Esophagus squamous epithelium (tissue), 5 donors: ENCODE data around the gene ZDHHC14. TPM values are rescaled to one million over a fixed set of nuclear protein-coding genes. Genes with fewer than 3 reads are reported as not detected.

ENCODE experiments used
- DNase-seq: peaks from one replicate; lab custom pipeline; 2025; lab: John Stamatoyannopoulos, UW
- H3K27ac ChIP-seq, 4 donors: fragments of 200-600 bp; sonication (generic); one replicate each; pipeline ENCODE4 v1.5.1; 2016 to 2019; ENCODE audit warnings: mild to moderate bottlenecking in 1 of 4
- H3K27me3 ChIP-seq, 4 donors: fragments of 200-600 bp; sonication (generic); 1 replicate in 3 of 4; 2 replicates in 1 of 4; pipeline versions ENCODE4 v1.5.1 to v1.6.0; 2017 to 2021; ENCODE audit warnings: antibody characterized with exemption in 1 of 4
- H3K36me3 ChIP-seq, 3 donors: fragments of 200-600 bp; sonication (generic); one replicate each; pipeline ENCODE4 v1.5.1; 2016 to 2019
- H3K4me1 ChIP-seq, 3 donors: fragments of 200-600 bp; sonication (generic); one replicate each; pipeline ENCODE4 v1.5.1; 2017 to 2019
- H3K4me3 ChIP-seq, 4 donors: fragments of 200-600 bp; sonication (generic); 1 replicate in 3 of 4; 2 replicates in 1 of 4; pipeline ENCODE4 v1.5.1; 2016 to 2019; ENCODE audit warnings: mild to moderate bottlenecking in 2 of 4, moderate library complexity in 1 of 4
- H3K9me3 ChIP-seq, 3 donors: fragments of 200-600 bp; sonication (generic); one replicate each; pipeline ENCODE4 v1.5.1; 2016 to 2019
- POLR2A ChIP-seq, 4 donors: fragments of 450-650 bp; IDR thresholded peaks; one replicate each; pipeline ENCODE4 v1.6.1; 2017; ENCODE audit warnings: antibody characterized with exemption in 4 of 4, mild to moderate bottlenecking in 4 of 4, moderate library complexity in 3 of 4
- WGBS, 2 donors: methylation state at CpG; one replicate each; pipeline ENCODE4 v1.1.5; 2018; 5-methylcytosine and 5-hydroxymethylcytosine counted together
- intact Hi-C: fragments of 100-400 bp; cut with DNase I; formaldehyde crosslinking; loops from one replicate; pipeline ENCODE4 v1.15.0; 2022
- total RNA-seq, 4 donors: library from RNA; depleted of rRNA; stranded (reverse); fragments of >200 nt; gene quantifications; one replicate each; pipeline ENCODE4 v1.1.0, GENCODE V29; 2016
- TF ChIP-seq, protein P1 (sequence below), 6 experiments: fragments of 450-650 bp in 4 of 6; fragments of 200-600 bp in 2 of 6; sonication (generic) in 2 of 6; IDR thresholded peaks; one replicate each; pipeline ENCODE4 v1.5.1; 2016 to 2019; ENCODE audit warnings: antibody characterized with exemption in 6 of 6, mild to moderate bottlenecking in 4 of 6, moderate library complexity in 4 of 6
- donor health status: DM: yes; HTN: yes; CAD: no.

ZDHHC14 gene
- total RNA-seq, 4 donors from 2014 or later: 6.1 to 15.6 (median 6.9) TPM

GRCh38 chr6:157517601-157518359 is 136.8 kb downstream of the ZDHHC14 start:
- Histone ChIP-seq H3K4me3 (no peak overlapping the region), H3K27ac (no peak overlapping the region), H3K36me3 (no peaks in the 10 kb centered on the region), H3K27me3 (no peaks in the 10 kb centered on the region), H3K4me1 (peaks cover 0 to 4% (median 0%) of the 10 kb centered on the region in 3 donors), H3K9me3 (no peaks in the 10 kb centered on the region)
- intact Hi-C loops: no loop called here
- DNase-seq: no peak
- WGBS, 2 donors: 84 to 88% methylated on average over 9 to 15 of the region's 15 CpGs
- TF ChIP-seq, protein P1, sequence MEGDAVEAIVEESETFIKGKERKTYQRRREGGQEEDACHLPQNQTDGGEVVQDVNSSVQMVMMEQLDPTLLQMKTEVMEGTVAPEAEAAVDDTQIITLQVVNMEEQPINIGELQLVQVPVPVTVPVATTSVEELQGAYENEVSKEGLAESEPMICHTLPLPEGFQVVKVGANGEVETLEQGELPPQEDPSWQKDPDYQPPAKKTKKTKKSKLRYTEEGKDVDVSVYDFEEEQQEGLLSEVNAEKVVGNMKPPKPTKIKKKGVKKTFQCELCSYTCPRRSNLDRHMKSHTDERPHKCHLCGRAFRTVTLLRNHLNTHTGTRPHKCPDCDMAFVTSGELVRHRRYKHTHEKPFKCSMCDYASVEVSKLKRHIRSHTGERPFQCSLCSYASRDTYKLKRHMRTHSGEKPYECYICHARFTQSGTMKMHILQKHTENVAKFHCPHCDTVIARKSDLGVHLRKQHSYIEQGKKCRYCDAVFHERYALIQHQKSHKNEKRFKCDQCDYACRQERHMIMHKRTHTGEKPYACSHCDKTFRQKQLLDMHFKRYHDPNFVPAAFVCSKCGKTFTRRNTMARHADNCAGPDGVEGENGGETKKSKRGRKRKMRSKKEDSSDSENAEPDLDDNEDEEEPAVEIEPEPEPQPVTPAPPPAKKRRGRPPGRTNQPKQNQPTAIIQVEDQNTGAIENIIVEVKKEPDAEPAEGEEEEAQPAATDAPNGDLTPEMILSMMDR (IDR thresholded peaks at IDR 0.05): no peak
- TF ChIP-seq POLR2A (IDR thresholded peaks at IDR 0.05): no peak

- Histone ChIP-seq H3K36me3 (no peaks in the 10 kb centered on the region), H3K4me1 (peaks cover 0 to 4% (median 0%) of the 10 kb centered on the region in 3 donors), H3K27ac (no peak overlapping the region), H3K4me3 (no peak overlapping the region), H3K27me3 (no peaks in the 10 kb centered on the region), H3K9me3 (no peaks in the 10 kb centered on the region)
- DNase-seq: no peak
- intact Hi-C loops: no loop called here
- WGBS, 2 donors: 80% methylated on average over 17 to 19 of the region's 21 CpGs
- TF ChIP-seq POLR2A (IDR thresholded peaks at IDR 0.05): no peak
- TF ChIP-seq, protein P1 (IDR thresholded peaks at IDR 0.05): no peak
Observed at GRCh38 chr6:157518397-157519250, 137.6 kb downstream of the ZDHHC14 start.

DNA sequence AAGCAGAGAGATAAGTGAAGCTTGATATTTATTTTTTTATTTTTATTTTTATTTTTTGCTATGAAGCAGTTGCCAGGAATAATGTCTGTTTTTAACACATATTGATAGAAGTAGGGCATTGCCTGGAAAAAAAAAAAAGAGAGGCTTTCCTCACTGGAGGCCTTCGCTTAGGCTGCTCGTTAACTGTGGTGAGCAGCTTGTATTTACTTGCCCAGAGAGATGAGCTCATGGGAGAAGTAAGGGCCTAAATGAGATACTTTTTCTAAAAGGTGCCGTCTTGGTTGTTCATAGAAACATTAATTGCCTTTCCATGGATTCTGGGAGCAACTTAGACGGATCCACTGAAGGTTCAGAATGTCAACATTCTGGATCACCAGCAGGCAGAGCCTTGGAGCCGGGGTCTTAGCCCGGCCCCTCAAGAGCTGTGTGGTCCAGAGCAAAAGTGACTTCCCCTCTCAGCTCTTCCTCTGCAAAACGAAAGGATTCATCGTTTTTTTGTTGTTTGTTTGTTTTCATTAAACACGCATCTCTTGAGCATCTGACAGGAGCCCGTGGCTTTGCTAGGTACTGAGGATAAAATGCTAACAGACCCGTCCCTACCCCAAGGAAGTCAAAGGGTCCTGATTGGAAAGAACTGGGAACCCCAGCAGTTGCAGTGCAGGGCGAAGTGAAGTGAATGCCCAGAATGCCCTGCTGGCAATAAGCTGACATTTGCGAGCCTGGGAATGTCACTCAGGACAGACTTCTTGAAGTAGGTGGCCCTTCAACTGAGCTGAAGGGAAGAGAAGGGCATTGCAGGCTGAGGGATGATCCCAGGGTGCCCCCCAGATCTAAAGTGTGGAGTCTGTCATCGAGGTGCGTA is 138.5 kb downstream of the ZDHHC14 start:
- Histone ChIP-seq H3K4me3 (no peak overlapping the region), H3K27me3 (no peaks in the 10 kb centered on the region), H3K4me1 (peaks cover 0 to 4% (median 0%) of the 10 kb centered on the region in 3 donors), H3K36me3 (no peaks in the 10 kb centered on the region), H3K9me3 (no peaks in the 10 kb centered on the region), H3K27ac (no peak overlapping the region)
- 83% methylated on average over 15 of the region's 15 CpGs for WGBS, 2 donors
- intact Hi-C loops: no loop called here
- TF ChIP-seq POLR2A (IDR thresholded peaks at IDR 0.05): no peak
- TF ChIP-seq, protein P1 (IDR thresholded peaks at IDR 0.05): no peak
- DNase-seq: no peak

DNA sequence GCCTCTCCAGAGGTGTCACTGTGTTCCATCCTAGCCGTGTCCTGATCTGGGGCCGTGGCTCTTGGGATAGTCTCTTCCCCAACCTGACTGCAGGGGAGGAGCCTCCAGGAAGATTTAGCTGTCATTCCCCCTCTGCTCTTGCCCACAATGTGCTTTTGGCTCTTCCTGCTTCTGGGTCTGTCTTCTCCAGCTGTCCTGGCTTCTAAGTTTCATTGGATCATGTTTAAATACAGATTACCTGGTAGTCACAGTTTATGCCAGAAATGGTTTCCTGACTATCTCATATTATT is 139.1 kb downstream of the ZDHHC14 start:
- 89 to 100% methylated on average over 2 of the region's 2 CpGs for WGBS, 2 donors
- Histone ChIP-seq H3K4me1 (no peaks in the 10 kb centered on the region), H3K36me3 (no peaks in the 10 kb centered on the region), H3K4me3 (no peak overlapping the region), H3K27ac (no peak overlapping the region), H3K27me3 (no peaks in the 10 kb centered on the region), H3K9me3 (no peaks in the 10 kb centered on the region)
- TF ChIP-seq, protein P1 (IDR thresholded peaks at IDR 0.05): no peak
- no peak for TF ChIP-seq POLR2A (IDR thresholded peaks at IDR 0.05)
- DNase-seq: no peak
- intact Hi-C loops: no loop called here
